GM10847 (cell line): Measurements from ENCODE around the gene MTCL3.

ENCODE experiments used
- POLR2A ChIP-seq: IDR thresholded peaks from 2 replicates; pipeline ENCODE4 v1.6.1; 2011; ENCODE audit not compliant: insufficient read length; ENCODE audit errors: extremely low read depth

Gene MTCL3

GRCh38 chr6:127423921-127424320 lies 95.2 kb downstream of the MTCL3 start:
- no peak for TF ChIP-seq POLR2A
